ENCODE data around the gene GSK3B.

GRCh38 chr3:120093119-120093910 lies 932 bp downstream of the GSK3B start:
- TF ChIP-seq, protein P1, sequence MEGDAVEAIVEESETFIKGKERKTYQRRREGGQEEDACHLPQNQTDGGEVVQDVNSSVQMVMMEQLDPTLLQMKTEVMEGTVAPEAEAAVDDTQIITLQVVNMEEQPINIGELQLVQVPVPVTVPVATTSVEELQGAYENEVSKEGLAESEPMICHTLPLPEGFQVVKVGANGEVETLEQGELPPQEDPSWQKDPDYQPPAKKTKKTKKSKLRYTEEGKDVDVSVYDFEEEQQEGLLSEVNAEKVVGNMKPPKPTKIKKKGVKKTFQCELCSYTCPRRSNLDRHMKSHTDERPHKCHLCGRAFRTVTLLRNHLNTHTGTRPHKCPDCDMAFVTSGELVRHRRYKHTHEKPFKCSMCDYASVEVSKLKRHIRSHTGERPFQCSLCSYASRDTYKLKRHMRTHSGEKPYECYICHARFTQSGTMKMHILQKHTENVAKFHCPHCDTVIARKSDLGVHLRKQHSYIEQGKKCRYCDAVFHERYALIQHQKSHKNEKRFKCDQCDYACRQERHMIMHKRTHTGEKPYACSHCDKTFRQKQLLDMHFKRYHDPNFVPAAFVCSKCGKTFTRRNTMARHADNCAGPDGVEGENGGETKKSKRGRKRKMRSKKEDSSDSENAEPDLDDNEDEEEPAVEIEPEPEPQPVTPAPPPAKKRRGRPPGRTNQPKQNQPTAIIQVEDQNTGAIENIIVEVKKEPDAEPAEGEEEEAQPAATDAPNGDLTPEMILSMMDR (conservative IDR thresholded peaks at IDR 0.05; ENCODE audit: low read depth in 2 of 2), result no peak
- TF ChIP-seq EZH2 (IDR thresholded peaks at IDR 0.05; ENCODE audit: low read depth, unreplicated experiment) (no peak), EZH2phosphoT487 (IDR thresholded peaks at IDR 0.05; ENCODE audit: unreplicated experiment) (no peak), POLR2AphosphoS5 (IDR thresholded peaks at IDR 0.05; ENCODE audit: low read depth) (no peak), REST (IDR thresholded peaks at IDR 0.05; ENCODE audit: unreplicated experiment) (no peak), STAT1 (IDR thresholded peaks at IDR 0.05; ENCODE audit: unreplicated experiment) (no peak), CREB1 (CRISPR knock-in tag; IDR thresholded peaks at IDR 0.05; ENCODE audit: low read depth) (no peak), ETS1 (IDR thresholded peaks at IDR 0.05) (no peak), ZNF114 (CRISPR knock-in tag; IDR thresholded peaks at IDR 0.05) (no peak)
- TF ChIP-seq, protein P2, sequence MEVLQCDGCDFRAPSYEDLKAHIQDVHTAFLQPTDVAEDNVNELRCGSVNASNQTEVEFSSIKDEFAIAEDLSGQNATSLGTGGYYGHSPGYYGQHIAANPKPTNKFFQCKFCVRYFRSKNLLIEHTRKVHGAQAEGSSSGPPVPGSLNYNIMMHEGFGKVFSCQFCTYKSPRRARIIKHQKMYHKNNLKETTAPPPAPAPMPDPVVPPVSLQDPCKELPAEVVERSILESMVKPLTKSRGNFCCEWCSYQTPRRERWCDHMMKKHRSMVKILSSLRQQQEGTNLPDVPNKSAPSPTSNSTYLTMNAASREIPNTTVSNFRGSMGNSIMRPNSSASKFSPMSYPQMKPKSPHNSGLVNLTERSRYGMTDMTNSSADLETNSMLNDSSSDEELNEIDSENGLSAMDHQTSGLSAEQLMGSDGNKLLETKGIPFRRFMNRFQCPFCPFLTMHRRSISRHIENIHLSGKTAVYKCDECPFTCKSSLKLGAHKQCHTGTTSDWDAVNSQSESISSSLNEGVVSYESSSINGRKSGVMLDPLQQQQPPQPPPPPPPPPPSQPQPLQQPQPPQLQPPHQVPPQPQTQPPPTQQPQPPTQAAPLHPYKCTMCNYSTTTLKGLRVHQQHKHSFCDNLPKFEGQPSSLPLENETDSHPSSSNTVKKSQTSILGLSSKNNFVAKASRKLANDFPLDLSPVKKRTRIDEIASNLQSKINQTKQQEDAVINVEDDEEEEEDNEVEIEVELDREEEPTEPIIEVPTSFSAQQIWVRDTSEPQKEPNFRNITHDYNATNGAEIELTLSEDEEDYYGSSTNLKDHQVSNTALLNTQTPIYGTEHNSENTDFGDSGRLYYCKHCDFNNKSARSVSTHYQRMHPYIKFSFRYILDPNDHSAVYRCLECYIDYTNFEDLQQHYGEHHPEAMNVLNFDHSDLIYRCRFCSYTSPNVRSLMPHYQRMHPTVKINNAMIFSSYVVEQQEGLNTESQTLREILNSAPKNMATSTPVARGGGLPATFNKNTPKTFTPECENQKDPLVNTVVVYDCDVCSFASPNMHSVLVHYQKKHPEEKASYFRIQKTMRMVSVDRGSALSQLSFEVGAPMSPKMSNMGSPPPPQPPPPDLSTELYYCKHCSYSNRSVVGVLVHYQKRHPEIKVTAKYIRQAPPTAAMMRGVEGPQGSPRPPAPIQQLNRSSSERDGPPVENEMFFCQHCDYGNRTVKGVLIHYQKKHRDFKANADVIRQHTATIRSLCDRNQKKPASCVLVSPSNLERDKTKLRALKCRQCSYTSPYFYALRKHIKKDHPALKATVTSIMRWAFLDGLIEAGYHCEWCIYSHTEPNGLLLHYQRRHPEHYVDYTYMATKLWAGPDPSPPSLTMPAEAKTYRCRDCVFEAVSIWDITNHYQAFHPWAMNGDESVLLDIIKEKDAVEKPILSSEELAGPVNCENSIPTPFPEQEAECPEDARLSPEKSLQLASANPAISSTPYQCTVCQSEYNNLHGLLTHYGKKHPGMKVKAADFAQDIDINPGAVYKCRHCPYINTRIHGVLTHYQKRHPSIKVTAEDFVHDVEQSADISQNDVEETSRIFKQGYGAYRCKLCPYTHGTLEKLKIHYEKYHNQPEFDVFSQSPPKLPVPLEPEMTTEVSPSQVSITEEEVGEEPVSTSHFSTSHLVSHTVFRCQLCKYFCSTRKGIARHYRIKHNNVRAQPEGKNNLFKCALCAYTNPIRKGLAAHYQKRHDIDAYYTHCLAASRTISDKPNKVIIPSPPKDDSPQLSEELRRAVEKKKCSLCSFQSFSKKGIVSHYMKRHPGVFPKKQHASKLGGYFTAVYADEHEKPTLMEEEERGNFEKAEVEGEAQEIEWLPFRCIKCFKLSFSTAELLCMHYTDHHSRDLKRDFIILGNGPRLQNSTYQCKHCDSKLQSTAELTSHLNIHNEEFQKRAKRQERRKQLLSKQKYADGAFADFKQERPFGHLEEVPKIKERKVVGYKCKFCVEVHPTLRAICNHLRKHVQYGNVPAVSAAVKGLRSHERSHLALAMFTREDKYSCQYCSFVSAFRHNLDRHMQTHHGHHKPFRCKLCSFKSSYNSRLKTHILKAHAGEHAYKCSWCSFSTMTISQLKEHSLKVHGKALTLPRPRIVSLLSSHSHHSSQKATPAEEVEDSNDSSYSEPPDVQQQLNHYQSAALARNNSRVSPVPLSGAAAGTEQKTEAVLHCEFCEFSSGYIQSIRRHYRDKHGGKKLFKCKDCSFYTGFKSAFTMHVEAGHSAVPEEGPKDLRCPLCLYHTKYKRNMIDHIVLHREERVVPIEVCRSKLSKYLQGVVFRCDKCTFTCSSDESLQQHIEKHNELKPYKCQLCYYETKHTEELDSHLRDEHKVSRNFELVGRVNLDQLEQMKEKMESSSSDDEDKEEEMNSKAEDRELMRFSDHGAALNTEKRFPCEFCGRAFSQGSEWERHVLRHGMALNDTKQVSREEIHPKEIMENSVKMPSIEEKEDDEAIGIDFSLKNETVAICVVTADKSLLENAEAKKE (CRISPR knock-in tag; IDR thresholded peaks at IDR 0.05), result no peak

Measured in GM23338 (cell line).